Lung (tissue), 12 donors: ENCODE results near the gene EDA. TPM values are rescaled to one million over a fixed set of nuclear protein-coding genes. Genes with fewer than 3 reads are reported as not detected.

Experiments used
- ATAC-seq: fragments of 200-7000 bp; cut with Tn5 transposase; one replicate; pipeline ENCODE4 v1.9.1; 2020; ENCODE audit warnings: moderate number of reproducible peaks; ENCODE audit not compliant: insufficient read depth, low FRiP score
- DNase-seq, 3 donors: peaks; one replicate each; pipeline ENCODE4 v3.0.0-alpha.2; 2013 to 2017
- H3K27ac ChIP-seq, 2 donors: one replicate each; pipeline ENCODE4 v1.5.1; 2013; ENCODE audit warnings: mild to moderate bottlenecking in 2 of 2, moderate library complexity in 2 of 2, control low read depth in 1 of 2, inconsistent platforms in 1 of 2, low read depth in 1 of 2, low read length in 1 of 2
- H3K27me3 ChIP-seq, 3 donors: one replicate each; pipeline ENCODE4 v1.5.1; 2013; ENCODE audit warnings: low read length in 2 of 3; ENCODE audit not compliant: control insufficient read depth in 3 of 3, insufficient read depth in 3 of 3
- H3K36me3 ChIP-seq, 4 donors: one replicate each; pipeline ENCODE4 v1.5.1; 2013; ENCODE audit warnings: low read length in 4 of 4, mild to moderate bottlenecking in 1 of 4, moderate library complexity in 1 of 4; ENCODE audit not compliant: control insufficient read depth in 4 of 4, insufficient read depth in 4 of 4
- H3K4me1 ChIP-seq, 5 donors: one replicate each; pipeline ENCODE4 v1.5.1; 2013; ENCODE audit warnings: low read length in 5 of 5, mild to moderate bottlenecking in 2 of 5, moderate library complexity in 1 of 5; ENCODE audit not compliant: control insufficient read depth in 5 of 5, insufficient read depth in 5 of 5
- H3K4me3 ChIP-seq: one replicate; pipeline ENCODE4 v1.5.1; 2013; ENCODE audit warnings: mild to moderate bottlenecking, control low read depth, moderate library complexity
- H3K9ac ChIP-seq, 2 donors: one replicate each; pipeline ENCODE4 v1.5.1; 2013; ENCODE audit warnings: low read length in 2 of 2, control low read depth in 1 of 2; ENCODE audit not compliant: insufficient read depth in 1 of 2
- H3K9me3 ChIP-seq, 4 donors: one replicate each; pipeline ENCODE4 v1.5.1; 2013; ENCODE audit warnings: low read length in 3 of 4, mild to moderate bottlenecking in 1 of 4, moderate library complexity in 1 of 4; ENCODE audit not compliant: control insufficient read depth in 4 of 4, insufficient read depth in 3 of 4
- CTCF ChIP-seq: IDR thresholded peaks from 2 replicates; pipeline ENCODE4 v1.5.1; 2012; ENCODE audit warnings: mild to moderate bottlenecking; ENCODE audit errors: control extremely low read depth, extremely low read depth
- WGBS, 2 donors: extraction: QIAGEN DNeasy Blood & Tissue Kit; methylation state at CpG; one replicate each; pipeline ENCODE4 v1.1.7; 2013; 5-methylcytosine and 5-hydroxymethylcytosine counted together
- polyA plus RNA-seq, 2 donors: library from polyadenylated mRNA; stranded (reverse); fragments of 200-250 nt; gene quantifications; one replicate each; pipeline ENCODE4 v1.2.1, GENCODE V29; 2013
- total RNA-seq, 2 donors: library from RNA; depleted of rRNA in 1 of 2; stranded (reverse); fragments of >200 nt in 1 of 2; gene quantifications; one replicate each; pipeline ENCODE4 v1.2.1, GENCODE V29; 2014 to 2021
- donor health status: control.
- donor health status: control.
- donor health status: Bipolar disorder and iron deficiency.
- donor health status: healthy.
- donor health status: DM: yes; HTN: yes; CAD: no.

The EDA gene
- total and polyA plus RNA-seq, 4 donors: 0.93 to 7.9 (median 3.1) TPM

- ATAC-seq (no peak), DNase-seq (no peak)
- Histone ChIP-seq H3K36me3 (no peaks in the 10 kb centered on the region), H3K4me1 (no peaks in the 10 kb centered on the region), H3K4me3 (no peak overlapping the region), H3K9ac (no peak overlapping the region), H3K9me3 (no peaks in the 10 kb centered on the region), H3K27ac (no peak overlapping the region), H3K27me3 (peaks cover 0 to 5% (median 0%) of the 10 kb centered on the region in 3 donors)
- TF ChIP-seq CTCF: no peak
- 77 to 79% methylated on average over 2 of the region's 2 CpGs for WGBS, 2 donors
These were observed 11.8 kb downstream of the EDA start for GRCh38 chrX:69627744-69628143.

GRCh38 chrX:69630147-69630546 is 14.2 kb downstream of the EDA start:
- TF ChIP-seq CTCF: no peak
- H3K4me3 ChIP-seq: no peak overlapping the region
- no peak for DNase-seq
- no peaks in the 10 kb centered on the region for H3K4me1 ChIP-seq
- H3K9ac ChIP-seq: no peak overlapping the region
- no peaks in the 10 kb centered on the region for H3K36me3 ChIP-seq
- ATAC-seq: no peak
- H3K27ac ChIP-seq: no peak overlapping the region
- peaks cover 0 to 5% (median 0%) of the 10 kb centered on the region in 3 donors for H3K27me3 ChIP-seq
- H3K9me3 ChIP-seq: no peaks in the 10 kb centered on the region
- 79 to 89% methylated on average over 2 of the region's 2 CpGs for WGBS, 2 donors

- no peak for ATAC-seq
- TF ChIP-seq CTCF: no peak
- H3K27me3 ChIP-seq: no peaks in the 10 kb centered on the region
- DNase-seq: no peak
- 57 to 79% methylated on average over 1 of the region's 1 CpG for WGBS, 2 donors
- no peaks in the 10 kb centered on the region for H3K36me3 ChIP-seq
- H3K4me1 ChIP-seq: no peaks in the 10 kb centered on the region
- H3K27ac ChIP-seq: no peak overlapping the region
- no peak overlapping the region for H3K9ac ChIP-seq
- H3K9me3 ChIP-seq: peaks cover 0 to 7% (median 2%) of the 10 kb centered on the region in 4 donors
- no peak overlapping the region for H3K4me3 ChIP-seq
These were observed 48.8 kb downstream of the EDA start for GRCh38 chrX:69664693-69665092.

GRCh38 chrX:69670001-69670555 is 54.2 kb downstream of the EDA start:
- H3K4me3 ChIP-seq: no peak overlapping the region
- no peaks in the 10 kb centered on the region for H3K27me3 ChIP-seq
- no peak overlapping the region for H3K9ac ChIP-seq
- WGBS, 2 donors: 53 to 97% methylated on average over 2 of the region's 2 CpGs
- no peaks in the 10 kb centered on the region for H3K4me1 ChIP-seq
- no peaks in the 10 kb centered on the region for H3K36me3 ChIP-seq
- ATAC-seq (no peak), DNase-seq (no peak)
- TF ChIP-seq CTCF: no peak
- H3K9me3 ChIP-seq: peaks cover 0 to 9% (median 2%) of the 10 kb centered on the region in 4 donors
- no peak overlapping the region for H3K27ac ChIP-seq
